Measurements from ENCODE around the gene FAM53C. TPM values are rescaled to one million over a fixed set of nuclear protein-coding genes. Genes with fewer than 3 reads are reported as not detected.

Gene FAM53C
- total and polyA plus RNA-seq, 10 of the 15 experiments (the other 5 are each of a cell fraction or from before 2014, with no cell fraction given): 8.0 to 31.3 (median 24.0) TPM

- TF ChIP-seq, protein P1, sequence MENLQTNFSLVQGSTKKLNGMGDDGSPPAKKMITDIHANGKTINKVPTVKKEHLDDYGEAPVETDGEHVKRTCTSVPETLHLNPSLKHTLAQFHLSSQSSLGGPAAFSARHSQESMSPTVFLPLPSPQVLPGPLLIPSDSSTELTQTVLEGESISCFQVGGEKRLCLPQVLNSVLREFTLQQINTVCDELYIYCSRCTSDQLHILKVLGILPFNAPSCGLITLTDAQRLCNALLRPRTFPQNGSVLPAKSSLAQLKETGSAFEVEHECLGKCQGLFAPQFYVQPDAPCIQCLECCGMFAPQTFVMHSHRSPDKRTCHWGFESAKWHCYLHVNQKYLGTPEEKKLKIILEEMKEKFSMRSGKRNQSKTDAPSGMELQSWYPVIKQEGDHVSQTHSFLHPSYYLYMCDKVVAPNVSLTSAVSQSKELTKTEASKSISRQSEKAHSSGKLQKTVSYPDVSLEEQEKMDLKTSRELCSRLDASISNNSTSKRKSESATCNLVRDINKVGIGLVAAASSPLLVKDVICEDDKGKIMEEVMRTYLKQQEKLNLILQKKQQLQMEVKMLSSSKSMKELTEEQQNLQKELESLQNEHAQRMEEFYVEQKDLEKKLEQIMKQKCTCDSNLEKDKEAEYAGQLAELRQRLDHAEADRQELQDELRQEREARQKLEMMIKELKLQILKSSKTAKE (IDR thresholded peaks at IDR 0.05; ENCODE audit: low read depth, poor library complexity, severe bottlenecking): peak; percentile 98
- TF ChIP-seq CHD1 (IDR thresholded peaks at IDR 0.05; ENCODE audit: low read depth, low read length) (peak; percentile 99), USF1 (IDR thresholded peaks at IDR 0.05; ENCODE audit: borderline replicate concordance, extremely low read length, insufficient read depth, low read depth, low read length) (no peak), MTA3 (IDR thresholded peaks at IDR 0.05; ENCODE audit: borderline replicate concordance, low read length) (no peak), TAF1 (IDR thresholded peaks at IDR 0.05; ENCODE audit: borderline replicate concordance, low read depth, low read length) (peak; percentile 100), SMAD5 (IDR thresholded peaks at IDR 0.05; ENCODE audit: low read depth) (peak; percentile 98), SUZ12 (IDR thresholded peaks at IDR 0.05; ENCODE audit: unreplicated experiment) (no peak), ZNF24 (IDR thresholded peaks at IDR 0.05) (no peak), ZNF622 (IDR thresholded peaks at IDR 0.05) (no peak), NFYA (IDR thresholded peaks at IDR 0.05; ENCODE audit: borderline replicate concordance, low read depth, low read length) (no peak), ZNF207 (IDR thresholded peaks at IDR 0.05; ENCODE audit: borderline replicate concordance) (peak; percentile 97), NR2F1 (conservative IDR thresholded peaks at IDR 0.05) (peak; percentile 51; the same call in 1 of the 2 replicates), HCFC1 (IDR thresholded peaks at IDR 0.05; ENCODE audit: low read length) (peak; percentile 86), POLR2AphosphoS5 (IDR thresholded peaks at IDR 0.05; ENCODE audit: low read length) (peak; percentile 100), EED (IDR thresholded peaks at IDR 0.05; ENCODE audit: low read depth) (peak; percentile 55; the same call in 1 of the 2 replicates), ATF3 (IDR thresholded peaks at IDR 0.05; ENCODE audit: borderline replicate concordance, extremely low read depth, low read depth, low read length) (no peak)
- TF ChIP-seq, protein P2, sequence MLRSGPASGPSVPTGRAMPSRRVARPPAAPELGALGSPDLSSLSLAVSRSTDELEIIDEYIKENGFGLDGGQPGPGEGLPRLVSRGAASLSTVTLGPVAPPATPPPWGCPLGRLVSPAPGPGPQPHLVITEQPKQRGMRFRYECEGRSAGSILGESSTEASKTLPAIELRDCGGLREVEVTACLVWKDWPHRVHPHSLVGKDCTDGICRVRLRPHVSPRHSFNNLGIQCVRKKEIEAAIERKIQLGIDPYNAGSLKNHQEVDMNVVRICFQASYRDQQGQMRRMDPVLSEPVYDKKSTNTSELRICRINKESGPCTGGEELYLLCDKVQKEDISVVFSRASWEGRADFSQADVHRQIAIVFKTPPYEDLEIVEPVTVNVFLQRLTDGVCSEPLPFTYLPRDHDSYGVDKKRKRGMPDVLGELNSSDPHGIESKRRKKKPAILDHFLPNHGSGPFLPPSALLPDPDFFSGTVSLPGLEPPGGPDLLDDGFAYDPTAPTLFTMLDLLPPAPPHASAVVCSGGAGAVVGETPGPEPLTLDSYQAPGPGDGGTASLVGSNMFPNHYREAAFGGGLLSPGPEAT (IDR thresholded peaks at IDR 0.05; ENCODE audit: low read depth): peak; percentile 100
- TF ChIP-seq, protein P3, sequence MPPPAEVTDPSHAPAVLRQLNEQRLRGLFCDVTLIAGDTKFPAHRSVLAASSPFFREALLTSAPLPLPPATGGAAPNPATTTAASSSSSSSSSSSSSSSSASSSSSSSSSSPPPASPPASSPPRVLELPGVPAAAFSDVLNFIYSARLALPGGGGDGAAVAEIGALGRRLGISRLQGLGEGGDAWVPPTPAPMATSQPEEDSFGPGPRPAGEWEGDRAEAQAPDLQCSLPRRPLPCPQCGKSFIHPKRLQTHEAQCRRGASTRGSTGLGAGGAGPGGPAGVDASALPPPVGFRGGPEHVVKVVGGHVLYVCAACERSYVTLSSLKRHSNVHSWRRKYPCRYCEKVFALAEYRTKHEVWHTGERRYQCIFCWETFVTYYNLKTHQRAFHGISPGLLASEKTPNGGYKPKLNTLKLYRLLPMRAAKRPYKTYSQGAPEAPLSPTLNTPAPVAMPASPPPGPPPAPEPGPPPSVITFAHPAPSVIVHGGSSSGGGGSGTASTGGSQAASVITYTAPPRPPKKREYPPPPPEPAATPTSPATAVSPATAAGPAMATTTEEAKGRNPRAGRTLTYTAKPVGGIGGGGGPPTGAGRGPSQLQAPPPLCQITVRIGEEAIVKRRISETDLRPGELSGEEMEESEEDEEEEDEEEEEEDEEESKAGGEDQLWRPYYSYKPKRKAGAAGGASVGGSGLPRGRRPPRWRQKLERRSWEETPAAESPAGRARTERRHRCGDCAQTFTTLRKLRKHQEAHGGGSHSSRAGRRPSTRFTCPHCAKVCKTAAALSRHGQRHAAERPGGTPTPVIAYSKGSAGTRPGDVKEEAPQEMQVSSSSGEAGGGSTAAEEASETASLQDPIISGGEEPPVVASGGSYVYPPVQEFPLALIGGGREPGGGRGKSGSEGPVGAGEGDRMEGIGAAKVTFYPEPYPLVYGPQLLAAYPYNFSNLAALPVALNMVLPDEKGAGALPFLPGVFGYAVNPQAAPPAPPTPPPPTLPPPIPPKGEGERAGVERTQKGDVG (CRISPR knock-in tag; IDR thresholded peaks at IDR 0.05): no peak
Measured at GRCh38 chr5:138337685-138338410, at the start of gene FAM53C (continued).

All from GM12878 (cell line).